ENCODE results near the gene SMARCA5. TPM values are rescaled to one million over a fixed set of nuclear protein-coding genes. Genes with fewer than 3 reads are reported as not detected.
A peak's percentile ranks its signal among the peaks of the same experiment; 100 is the strongest.
"Not testable (repeated sequence)": the region's sequence is repeated elsewhere in the genome, so short reads cannot be mapped to it uniquely, and the experiment has no call there.

The SMARCA5 gene, protein sequence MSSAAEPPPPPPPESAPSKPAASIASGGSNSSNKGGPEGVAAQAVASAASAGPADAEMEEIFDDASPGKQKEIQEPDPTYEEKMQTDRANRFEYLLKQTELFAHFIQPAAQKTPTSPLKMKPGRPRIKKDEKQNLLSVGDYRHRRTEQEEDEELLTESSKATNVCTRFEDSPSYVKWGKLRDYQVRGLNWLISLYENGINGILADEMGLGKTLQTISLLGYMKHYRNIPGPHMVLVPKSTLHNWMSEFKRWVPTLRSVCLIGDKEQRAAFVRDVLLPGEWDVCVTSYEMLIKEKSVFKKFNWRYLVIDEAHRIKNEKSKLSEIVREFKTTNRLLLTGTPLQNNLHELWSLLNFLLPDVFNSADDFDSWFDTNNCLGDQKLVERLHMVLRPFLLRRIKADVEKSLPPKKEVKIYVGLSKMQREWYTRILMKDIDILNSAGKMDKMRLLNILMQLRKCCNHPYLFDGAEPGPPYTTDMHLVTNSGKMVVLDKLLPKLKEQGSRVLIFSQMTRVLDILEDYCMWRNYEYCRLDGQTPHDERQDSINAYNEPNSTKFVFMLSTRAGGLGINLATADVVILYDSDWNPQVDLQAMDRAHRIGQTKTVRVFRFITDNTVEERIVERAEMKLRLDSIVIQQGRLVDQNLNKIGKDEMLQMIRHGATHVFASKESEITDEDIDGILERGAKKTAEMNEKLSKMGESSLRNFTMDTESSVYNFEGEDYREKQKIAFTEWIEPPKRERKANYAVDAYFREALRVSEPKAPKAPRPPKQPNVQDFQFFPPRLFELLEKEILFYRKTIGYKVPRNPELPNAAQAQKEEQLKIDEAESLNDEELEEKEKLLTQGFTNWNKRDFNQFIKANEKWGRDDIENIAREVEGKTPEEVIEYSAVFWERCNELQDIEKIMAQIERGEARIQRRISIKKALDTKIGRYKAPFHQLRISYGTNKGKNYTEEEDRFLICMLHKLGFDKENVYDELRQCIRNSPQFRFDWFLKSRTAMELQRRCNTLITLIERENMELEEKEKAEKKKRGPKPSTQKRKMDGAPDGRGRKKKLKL
- 46.7 TPM for total RNA-seq

DNA sequence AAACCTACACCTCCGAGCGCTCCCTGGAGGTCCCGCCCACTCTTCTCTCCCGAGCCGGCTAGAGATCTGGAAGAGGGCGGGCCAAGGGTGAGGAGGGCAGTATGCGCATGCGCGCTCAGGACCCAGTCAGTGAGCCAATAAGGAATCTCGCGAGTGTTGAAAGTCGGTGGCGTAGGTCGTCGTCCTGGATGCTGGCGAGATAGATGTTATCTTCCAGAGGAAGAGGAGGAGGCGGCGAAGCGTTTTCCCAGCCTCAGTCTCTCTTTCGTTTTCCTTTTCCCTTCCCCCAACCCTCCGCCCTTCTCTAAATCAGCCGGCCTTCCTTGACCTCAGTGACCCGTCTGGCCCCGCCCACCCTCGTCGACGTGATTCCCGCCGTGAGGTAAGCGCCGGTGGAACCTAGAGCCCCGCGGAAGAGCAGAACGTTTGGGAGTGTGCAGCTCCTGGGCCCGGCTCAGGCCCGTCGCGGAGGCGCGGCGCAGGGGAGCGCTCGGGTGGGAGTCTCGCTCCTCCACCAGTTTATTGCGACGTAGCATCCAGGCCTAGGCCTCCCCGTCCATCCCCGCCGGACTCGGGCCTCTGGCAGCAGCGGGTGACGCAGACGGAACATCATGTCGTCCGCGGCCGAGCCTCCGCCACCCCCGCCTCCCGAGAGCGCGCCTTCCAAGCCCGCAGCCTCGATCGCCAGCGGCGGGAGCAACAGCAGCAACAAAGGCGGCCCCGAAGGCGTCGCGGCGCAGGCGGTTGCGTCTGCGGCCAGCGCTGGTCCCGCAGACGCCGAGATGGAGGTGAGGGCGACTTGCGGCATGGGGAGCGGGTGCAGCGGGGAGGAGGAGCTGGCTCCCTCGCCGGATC, at the start of gene SMARCA5:
Gene SMARCA5 (plus strand): TSS at position 389 of the 855 bp plus-strand sequence. CDS start 223 bp downstream, at position 612.
- DNase-seq = peak; percentile 96

DNA sequence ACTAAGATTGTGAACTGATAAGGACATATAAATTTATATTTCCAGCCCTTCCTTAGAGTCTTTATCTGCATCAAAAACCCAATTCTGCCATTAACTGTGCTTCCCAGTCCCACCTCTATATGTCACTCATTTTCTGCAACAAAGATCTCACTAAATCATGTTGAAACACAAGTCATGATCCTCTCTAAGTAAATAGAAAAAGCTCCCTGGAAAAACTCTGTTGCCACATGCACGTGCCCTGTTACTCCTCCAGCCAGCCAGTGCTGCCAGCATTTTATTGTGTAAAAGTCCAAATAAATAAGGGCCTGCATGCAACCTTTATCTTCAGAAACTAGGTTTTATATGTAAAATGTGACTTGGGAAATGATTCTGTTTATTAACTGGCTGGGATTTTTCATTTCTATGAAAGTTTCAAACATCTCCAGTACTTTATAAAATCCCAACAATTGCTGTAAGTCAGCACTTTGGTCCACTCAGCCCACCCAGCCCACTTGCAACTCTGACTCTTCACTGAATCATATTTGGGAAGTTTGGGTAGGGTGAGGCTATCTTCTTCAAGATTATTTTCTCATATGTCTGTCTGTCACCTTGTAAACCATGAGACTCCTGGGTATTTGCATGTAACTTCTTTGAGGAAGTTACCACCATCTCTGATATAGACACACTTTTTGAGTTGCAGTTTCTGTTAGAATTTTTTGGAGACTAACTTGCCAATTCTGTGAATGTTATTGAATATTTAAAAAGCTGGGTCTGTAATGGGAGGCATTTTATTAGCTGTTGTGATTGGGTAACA, 40.0 kb upstream of the SMARCA5 start:
- no peak for DNase-seq

DNA sequence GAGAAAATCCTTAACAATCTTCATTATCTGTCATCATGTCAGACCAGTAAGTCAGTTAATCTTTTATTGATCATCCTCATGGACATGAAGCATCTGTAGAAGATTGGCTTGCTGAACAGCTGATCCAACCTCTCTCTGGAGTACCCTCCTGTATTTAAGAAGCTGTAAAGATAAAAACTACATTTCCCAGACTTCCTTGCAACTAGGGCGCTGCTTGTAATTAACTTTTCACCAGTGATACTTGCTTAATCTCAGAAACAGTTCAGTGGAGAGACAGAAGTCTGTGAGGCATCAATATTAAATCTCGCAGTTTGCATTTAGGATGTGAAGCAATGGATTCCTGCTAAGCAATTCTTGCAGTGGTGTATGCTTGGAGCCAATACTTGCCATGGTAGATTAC, 36.0 kb upstream of the SMARCA5 start:
- no peak for DNase-seq

DNA sequence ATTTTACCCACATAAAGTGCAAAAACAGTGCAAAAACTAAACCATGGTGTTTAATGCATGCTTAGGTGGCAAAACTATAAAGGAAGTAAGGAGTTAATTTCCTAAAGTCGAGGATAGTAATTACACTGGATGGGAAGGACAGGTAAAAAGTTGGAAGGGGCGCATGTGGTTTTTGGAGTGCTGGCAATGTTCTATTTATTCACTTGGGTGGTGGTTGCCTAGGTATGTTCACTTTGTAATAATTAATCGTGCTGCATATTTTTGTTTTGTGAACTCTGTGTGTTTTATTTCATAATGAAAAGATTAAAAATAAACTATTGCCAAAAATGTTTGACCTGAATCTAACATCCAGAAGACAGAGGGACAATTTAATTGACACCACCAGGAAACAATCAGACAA, 32.1 kb upstream of the SMARCA5 start:
- no peak for DNase-seq

DNA sequence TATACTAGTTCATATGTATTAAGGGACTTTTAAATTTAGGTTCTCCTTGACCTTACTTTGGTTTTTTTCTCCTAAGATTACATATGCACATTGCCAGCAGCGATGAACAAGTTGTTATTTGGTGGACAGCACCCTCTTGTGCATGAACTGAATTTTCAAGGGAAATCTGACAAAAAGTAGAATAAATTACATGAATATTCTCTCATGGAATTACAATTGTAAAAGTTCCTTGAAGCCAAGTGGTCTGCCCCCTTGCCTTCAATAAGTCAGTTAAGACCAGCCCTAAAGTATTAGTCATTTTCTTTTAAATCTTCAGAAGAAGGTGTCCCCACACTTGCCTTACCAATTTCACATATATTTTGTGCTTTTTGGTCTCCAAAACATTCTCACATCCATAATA, 30.7 kb upstream of the SMARCA5 start:
- peak; percentile 42 for DNase-seq

DNA sequence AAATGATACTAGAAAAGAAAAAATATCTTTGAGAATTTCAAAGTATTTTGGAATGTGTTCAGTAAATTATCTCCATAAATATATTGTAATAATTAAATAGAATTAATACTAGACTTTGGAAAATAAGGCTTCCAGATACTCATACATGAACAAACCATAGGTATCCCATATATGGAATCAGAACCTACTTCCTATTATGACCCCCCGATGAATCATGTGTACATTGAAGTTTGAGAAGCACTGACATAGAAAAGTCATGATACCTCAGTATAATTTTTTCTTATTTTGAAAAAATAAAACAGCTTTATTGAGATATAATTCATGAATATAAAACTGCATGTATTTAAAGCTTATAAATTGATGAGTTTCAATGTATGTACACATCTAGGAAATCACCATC, 27.2 kb upstream of the SMARCA5 start:
- DNase-seq = no peak

DNA sequence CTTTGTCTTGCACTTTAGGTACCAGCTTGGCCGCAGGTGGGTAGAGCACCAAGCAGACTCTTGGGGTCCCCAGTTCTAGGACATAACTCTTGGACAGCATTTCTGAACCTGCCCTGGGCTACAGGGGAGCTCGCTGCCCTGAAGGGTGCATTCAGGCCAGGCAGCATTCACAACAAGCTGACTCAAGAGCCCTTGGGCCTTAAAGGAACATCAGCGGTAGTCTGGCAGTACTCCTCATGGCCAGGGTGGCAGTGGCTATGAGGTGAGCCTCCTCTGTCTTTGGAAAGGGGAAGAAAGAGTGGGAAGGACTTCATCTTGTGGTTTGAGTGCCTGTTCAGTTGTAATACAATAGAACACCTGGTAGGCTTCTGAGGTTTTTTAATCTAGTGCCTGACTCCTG, 24.8 kb upstream of the SMARCA5 start:
- no peak for DNase-seq

DNA sequence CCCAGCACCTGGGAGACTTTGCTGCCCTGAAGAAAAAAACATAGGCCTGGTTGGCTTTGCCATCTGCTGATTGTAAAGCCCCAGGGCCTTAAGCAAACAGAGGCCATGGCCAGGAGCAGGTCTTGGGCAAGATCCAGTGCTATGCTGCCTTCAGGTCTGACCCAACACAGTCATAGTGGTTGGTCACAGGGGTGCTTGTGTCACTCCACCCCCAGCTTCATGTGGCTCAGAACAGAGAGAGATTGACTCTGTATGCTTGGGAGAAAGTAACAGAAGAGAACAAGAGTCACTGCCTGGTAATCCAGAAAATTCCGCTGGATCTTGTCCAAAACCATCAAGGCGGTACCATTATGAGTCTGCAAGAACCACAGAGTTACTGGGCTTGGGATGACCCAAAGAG, 24.4 kb upstream of the SMARCA5 start:
- no peak for DNase-seq

DNA sequence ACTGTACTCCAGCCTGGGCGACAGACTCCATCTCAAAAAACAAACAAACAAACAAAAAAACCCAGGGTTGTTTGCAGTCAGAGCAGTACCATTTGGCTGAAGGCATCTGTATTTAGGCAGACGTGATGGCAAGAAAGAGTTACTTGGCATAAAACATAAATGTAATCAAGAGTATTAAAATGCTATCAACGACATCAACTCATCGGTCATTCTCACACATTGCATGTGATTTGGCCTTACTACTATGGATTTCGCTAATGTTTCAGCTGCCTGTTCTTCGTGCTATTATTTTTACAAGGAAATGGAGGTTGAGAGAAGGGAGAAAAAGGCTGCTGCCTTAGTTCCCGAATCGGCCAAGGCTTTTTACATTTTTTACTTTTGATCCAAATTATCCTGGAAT, 15.5 kb upstream of the SMARCA5 start:
- DNase-seq = no peak

DNA sequence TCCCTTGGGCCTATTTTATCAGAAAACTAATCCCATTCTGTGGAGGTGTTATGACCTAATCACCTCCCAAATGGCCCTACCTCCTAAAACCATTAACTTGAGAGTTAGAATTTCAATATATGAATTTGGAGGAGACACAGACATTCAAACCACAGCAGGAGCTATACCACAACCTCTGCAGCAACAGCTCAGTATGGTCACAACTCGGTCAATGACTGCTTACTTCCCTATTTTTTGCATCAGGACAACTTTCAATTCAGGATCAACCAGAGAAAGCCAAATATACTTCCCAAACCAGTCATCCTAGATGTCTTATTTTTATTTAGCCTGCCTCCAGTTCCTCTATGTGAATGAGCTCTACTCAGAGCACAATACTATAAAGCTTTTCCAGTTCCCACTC, 11.3 kb upstream of the SMARCA5 start:
- DNase-seq = no peak

DNA sequence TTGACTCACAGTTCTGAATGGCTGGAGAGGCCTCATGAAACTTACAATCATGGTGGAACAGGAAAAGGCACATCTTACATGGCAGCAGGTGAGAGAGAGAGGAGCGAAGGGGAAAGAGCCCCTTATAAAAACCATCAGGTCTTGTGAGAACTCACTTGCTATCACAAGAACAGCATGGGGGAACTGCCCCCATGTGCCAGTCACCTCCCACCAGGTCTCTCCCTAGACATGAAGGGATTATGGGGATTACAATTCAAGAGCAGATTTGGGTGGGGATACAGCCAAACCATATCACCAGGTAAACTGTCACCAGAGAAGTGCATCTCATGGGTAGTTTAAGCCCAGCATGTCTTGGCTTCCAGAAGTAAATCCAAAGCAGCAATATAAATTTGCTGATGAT, 7.5 kb upstream of the SMARCA5 start:
- no peak for DNase-seq

DNA sequence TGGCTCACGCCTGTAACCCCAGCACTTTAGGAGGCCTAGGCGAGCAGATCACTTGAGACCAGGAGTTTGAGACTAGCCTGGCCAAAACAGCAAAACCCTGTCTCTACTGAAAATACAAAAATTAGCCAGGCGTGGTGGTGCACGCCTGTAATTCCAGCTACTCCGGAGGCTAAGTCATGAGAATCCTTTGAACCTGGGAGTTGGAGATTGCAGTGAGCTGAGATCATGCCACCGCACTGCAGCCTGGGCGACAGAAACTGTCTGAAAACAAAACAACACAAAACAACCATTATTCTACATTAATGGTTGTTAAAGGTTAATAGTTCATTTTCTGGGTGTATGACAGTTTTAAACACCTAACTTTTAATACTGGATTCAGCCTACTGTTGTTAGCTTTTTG, 1.6 kb upstream of the SMARCA5 start:
- no peak for DNase-seq

DNA sequence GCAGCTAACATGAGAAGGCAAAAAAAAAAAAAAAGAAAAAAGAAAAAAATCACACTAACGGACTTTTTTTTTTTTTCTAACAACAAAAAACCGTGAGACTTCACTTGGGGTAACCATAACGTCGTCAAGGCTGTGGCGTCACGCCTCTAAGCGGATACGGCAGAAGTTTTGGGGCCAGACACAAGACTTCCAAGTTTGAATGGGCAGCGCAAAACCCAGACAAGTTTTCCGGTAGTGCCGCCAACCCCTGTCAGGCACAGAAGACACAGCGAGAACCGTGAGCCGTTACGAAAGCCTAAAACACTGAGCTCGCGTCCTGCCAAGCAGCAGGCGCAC, 556 bp upstream of the SMARCA5 start:
- no peak for DNase-seq

DNA sequence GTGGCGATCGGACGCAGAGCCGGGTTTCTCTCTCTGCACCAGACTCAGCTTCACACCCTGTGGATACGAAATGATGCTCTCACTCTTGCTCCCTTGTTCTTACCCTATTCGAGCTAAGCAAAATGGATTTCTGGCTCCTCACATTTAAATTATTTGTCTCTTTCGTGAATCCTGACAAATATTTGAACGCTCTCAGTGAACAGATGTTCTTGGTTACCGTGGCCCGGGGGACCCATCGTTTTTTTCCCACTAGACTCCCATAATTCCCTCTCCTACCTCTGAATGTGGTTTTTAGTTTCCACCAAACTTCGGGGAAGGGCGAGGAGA, 630 bp downstream of the SMARCA5 start:
- DNase-seq = peak; percentile 58

DNA sequence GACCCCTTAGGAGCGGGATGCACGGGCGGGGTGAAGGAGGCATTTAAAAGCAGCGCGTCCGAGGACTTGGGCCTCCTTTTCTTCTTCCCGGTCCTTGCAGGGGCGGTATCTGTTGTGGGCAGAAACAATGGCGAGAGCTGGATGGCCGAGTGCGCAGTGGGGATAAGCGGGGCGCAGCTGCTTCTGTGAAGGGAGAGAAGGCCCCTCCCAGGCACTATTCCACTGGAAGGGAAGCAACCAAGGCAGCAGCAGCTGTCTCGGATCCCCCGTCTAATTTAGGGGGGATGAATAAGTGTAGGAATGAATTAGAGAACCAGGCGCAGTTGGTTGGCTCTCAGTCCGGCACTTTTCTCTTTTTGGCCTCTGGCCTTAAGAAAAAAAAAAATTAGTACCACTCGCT, 995 bp downstream of the SMARCA5 start:
- peak; percentile 40 for DNase-seq

DNA sequence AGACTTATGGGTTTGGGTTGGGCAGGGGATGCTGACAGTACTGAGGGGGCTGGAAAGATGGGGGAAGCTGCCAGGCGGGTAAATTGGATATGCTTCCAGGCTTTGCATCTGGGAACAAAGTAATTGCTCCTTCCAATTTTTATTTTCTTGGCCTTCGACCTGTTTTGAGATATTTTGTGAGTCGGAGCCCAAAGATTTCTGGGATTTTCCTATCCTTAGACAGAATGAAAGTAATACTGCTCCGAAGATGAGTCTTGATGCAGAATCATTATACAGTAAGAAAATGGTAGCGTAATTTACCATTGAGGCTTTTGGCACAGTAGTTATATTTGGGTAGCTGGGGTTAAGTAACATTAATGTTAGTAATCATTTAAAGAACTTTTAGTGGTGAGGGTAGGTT, 1.4 kb downstream of the SMARCA5 start:
- DNase-seq = no peak

DNA sequence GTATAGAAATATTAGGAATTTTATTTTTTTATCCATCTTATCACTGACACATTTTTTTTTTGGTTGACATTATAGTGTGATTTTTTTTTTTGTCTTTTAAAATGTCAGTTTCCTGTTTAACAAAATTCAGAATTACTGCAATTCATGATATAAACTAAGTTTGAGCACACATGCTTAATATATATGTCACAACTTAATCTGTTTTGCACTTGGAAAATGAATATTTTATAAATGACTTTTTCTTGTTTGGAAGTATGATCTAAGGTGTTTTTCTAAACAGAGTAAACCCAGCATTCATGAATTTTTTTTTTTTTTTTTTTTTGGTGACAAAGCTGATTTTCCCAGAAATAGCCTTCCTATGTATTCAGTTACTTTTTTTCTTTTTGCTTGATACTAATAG, 2.4 kb downstream of the SMARCA5 start:
- no peak for DNase-seq

DNA sequence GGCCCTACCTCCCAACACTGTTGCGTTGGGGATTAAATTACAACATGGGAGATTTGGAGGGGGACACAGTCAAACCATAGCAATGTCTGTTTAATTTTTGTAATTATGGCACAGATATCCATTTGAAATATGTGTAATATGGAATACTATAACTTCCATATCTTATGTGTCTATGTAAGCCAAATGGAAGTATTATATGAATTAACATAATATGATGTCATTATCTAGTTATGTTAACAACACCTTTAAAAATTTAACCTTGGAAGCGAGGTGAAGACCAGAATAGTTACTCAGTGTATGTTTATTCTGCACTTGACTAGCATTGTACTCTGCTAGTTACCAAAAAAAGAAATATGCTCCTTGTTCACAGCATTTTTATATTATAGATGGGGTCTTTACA, 4.3 kb downstream of the SMARCA5 start:
- DNase-seq = no peak

DNA sequence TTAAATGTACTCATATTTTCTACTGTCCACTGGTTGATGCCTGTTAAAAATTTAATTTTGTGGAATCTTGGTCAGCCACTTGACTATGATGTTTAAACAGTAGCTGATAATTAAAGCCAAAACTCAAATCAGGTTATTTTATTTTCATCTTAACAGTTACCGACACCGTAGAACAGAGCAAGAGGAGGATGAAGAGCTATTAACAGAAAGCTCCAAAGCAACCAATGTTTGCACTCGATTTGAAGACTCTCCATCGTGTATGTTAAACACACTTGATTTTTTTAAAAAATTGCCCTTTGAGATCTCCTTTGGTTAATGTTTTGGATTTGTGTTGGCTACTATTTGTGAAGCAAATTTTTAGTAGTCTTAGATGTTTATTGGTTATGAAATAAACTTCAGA, 10.7 kb downstream of the SMARCA5 start:
- no peak for DNase-seq

DNA sequence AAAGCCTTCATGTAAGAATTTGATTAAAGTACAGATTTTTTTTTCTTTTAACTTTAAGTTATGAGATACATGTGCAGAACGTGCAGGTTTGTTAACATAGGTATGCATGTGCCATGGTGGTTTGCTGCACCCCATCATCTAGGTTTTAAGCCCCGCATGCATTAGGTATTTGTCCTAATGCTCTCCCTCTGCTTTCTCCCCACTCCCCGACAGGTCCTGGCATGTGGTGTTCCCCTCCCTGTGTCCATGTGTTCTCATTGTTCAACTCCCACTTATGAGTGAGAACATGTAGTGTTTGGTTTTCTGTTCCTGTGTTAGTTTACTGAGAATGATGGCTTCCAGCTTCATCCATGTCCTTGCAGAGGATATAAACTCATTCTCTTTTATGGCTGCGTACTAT, 14.5 kb downstream of the SMARCA5 start:
- DNase-seq = not testable (repeated sequence)

DNA sequence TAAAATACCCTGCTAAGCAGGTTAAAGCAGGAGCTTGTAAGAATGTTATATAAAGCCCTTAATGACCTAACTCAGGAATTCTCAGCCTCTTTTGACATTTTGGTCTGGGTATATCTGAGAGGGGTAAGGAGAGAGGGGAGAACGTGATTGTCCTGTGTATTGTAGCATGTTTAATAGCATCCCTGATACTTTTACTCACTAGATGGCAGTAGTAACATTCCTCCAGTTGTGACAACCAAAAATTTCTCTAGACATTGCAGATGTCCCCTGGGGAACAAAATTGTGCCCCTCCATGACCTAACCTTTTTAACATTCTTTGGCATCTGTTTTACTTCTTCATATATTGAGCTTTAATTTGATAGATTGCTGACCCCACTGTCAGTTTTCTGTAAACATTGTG, 17.9 kb downstream of the SMARCA5 start:
- DNase-seq = no peak
